Activated CD4-positive, alpha-beta T cell treated with anti-CD3 and anti-CD28 coated beads for 36 hours (primary cell): ENCODE measurements around the gene ANXA5. TPM values are rescaled to one million over a fixed set of nuclear protein-coding genes. Genes with fewer than 3 reads are reported as not detected.
A peak's percentile ranks its signal among the peaks of the same experiment; 100 is the strongest.

Experiments used
- ATAC-seq: fragments of 200-7000 bp; cut with Tn5 transposase; one replicate; pipeline ENCODE4 v1.10.0; 2021; ENCODE audit warnings: mild to moderate bottlenecking, moderate library complexity
- CTCF ChIA-PET: fragments of 350-600 bp; sonication (Branson Sonifier 250); formaldehyde crosslinking; loops from one replicate; lab custom pipeline; 2021; ENCODE audit warnings: antibody characterized with exemption; lab: Charles Lee
- POLR2A ChIA-PET: fragments of 350-600 bp; sonication (Branson Sonifier 250); formaldehyde crosslinking; loops from one replicate; lab custom pipeline; 2021; ENCODE audit warnings: antibody characterized with exemption, inconsistent platforms; lab: Charles Lee
- DNase-seq: peaks from one replicate; pipeline ENCODE4 v3.0.0-alpha.2; 2020
- H3K27ac Mint-ChIP-seq: one replicate; pipeline ENCODE4 v1.8.0; 2021; ENCODE audit warnings: mixed read lengths
- H3K27me3 Mint-ChIP-seq: one replicate; pipeline ENCODE4 v1.8.0; 2021; ENCODE audit warnings: mixed read lengths
- H3K36me3 Mint-ChIP-seq: one replicate; pipeline ENCODE4 v1.8.0; 2021; ENCODE audit warnings: low read depth, mixed read lengths
- H3K4me1 Mint-ChIP-seq: one replicate; pipeline ENCODE4 v1.8.0; 2021; ENCODE audit warnings: mixed read lengths
- H3K4me3 Mint-ChIP-seq: one replicate; pipeline ENCODE4 v1.8.0; 2021; ENCODE audit warnings: mild to moderate bottlenecking, moderate library complexity, mixed read lengths
- H3K9me3 Mint-ChIP-seq: one replicate; pipeline ENCODE4 v1.8.0; 2021; ENCODE audit warnings: low read depth, mixed read lengths
- intact Hi-C, 2 experiments: fragments of 100-400 bp; cut with DNase I in 1 of 2; cut with micrococcal nuclease in 1 of 2; formaldehyde crosslinking; loops; one replicate each; pipeline versions ENCODE4 v1.14.2 to v1.15.1; 2022 to 2024; cut with DNase I, micrococcal nuclease
- total RNA-seq, 2 experiments: library from RNA; stranded (reverse); gene quantifications; one replicate each; pipeline ENCODE4 v1.2.3, GENCODE V29; 2021

ANXA5 gene
- total RNA-seq, 2 experiments from 2014 or later = 105 to 117 TPM

GRCh38 chr4:121711263-121712000, 14.7 kb upstream of the ANXA5 start:
- intact Hi-C loops = loop anchor here in 1 of 2 experiments (2.0 kb wide), 1 partner anchor 15 kb away; the partner anchor contains the start of gene ANXA5
- Mint-ChIP-seq H3K4me3 (no peak overlapping the region), H3K27ac (no peak overlapping the region), H3K4me1 (peaks cover 29% of the 10 kb centered on the region), H3K36me3 (no peaks in the 10 kb centered on the region), H3K9me3 (no peaks in the 10 kb centered on the region), H3K27me3 (peaks cover 40% of the 10 kb centered on the region)
- DNase-seq (peak; percentile 74), ATAC-seq (peak; percentile 40)
- POLR2A ChIA-PET = no interaction called here
- CTCF ChIA-PET = interaction anchor here (1.1 to 1.4 kb wide), 2 partner anchors 10 to 44 kb away, joined by 3 to 4 read pairs; no protein-coding TSS in a partner anchor

DNA sequence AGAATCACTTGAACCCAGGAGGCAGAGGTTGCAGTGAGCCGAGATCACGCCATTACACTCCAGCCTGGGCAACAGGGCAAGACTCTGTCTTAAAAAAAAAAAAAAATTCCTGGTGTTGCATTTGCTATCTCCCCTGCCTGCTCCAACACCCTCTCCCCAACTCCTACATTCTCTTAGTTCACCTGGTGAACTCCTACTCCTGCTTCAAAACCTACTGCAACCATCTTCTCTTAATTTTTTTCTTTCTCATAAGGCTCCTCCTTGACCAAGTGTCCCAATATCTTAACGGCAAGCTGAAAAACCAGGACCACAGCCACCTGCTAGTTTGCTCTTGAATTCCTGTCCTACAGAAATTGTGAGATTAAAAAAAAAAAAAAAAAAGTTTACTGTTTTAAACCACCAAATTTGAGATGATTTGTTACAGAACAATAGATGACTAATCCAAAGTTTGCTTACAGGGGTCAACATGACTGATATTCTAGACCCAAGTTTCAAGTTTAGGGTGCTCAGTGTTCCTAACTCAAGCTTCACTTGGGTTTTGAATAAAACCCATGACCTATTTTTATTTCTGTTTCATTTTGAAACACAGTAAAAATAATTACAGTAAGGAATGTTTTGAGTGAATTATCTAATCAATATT, 13.1 kb upstream of the ANXA5 start:
- no peak for DNase-seq
- H3K27me3 Mint-ChIP-seq = peaks cover 36% of the 10 kb centered on the region
- ATAC-seq = no peak
- intact Hi-C loops = loop anchor here (2.0 to 5.0 kb wide), 2 partner anchors 13 to 453 kb away; partner anchors contain the start of gene ANXA5 (in 1 of the 2)
- ChIA-PET POLR2A (no interaction called here), CTCF (interaction anchor here (0.8 kb wide), 1 partner anchor 160 kb away, joined by 3 read pairs; the partner anchor contains the start of gene BBS7)
- H3K4me3 Mint-ChIP-seq = no peak overlapping the region
- no peaks in the 10 kb centered on the region for H3K9me3 Mint-ChIP-seq
- no peak overlapping the region for H3K27ac Mint-ChIP-seq
- H3K4me1 Mint-ChIP-seq = peaks cover 31% of the 10 kb centered on the region
- no peaks in the 10 kb centered on the region for H3K36me3 Mint-ChIP-seq

DNA sequence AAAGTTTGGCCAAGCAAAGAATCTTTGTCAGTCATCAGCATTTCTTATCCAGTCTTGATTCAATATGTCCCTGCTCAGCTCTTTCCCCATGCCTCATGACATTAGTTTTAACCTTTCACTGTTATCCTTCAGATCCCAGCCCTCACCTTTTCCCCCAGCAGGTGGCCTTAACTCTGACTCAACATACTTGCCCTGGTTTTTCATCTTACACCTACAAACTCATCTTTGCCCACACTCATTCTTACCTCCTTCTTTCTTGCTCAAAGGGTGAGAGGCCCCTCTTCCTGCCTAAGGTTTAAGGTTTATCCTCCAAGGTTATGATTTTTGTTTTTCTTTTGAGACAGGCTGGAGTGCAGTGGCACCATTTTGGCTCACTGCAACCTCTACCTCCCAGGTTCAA, 10.6 kb upstream of the ANXA5 start:
- Mint-ChIP-seq H3K27ac (peak overlapping the region; percentile 83), H3K36me3 (no peaks in the 10 kb centered on the region), H3K9me3 (no peaks in the 10 kb centered on the region), H3K27me3 (peaks cover 34% of the 10 kb centered on the region), H3K4me1 (peaks cover 31% of the 10 kb centered on the region), H3K4me3 (no peak overlapping the region)
- intact Hi-C loops = loop anchor here (1.0 to 5.0 kb wide), 3 partner anchors 19 to 451 kb away; no protein-coding TSS in a partner anchor
- peak; percentile 57 for ATAC-seq
- ChIA-PET CTCF (interaction anchor here (1.3 to 2.1 kb wide), 2 partner anchors 9 to 11 kb away, joined by 5 to 7 read pairs; no protein-coding TSS in a partner anchor), POLR2A (no interaction called here)
- peak; percentile 42 for DNase-seq

GRCh38 chr4:121706595-121707021, 9.8 kb upstream of the ANXA5 start:
- intact Hi-C loops = loop anchor here (1.0 to 5.0 kb wide), 4 partner anchors 9 to 450 kb away; no protein-coding TSS in a partner anchor
- Mint-ChIP-seq H3K27ac (peak overlapping the region; percentile 83), H3K27me3 (peaks cover 32% of the 10 kb centered on the region), H3K9me3 (no peaks in the 10 kb centered on the region), H3K4me3 (peak overlapping the region; percentile 4), H3K4me1 (peaks cover 26% of the 10 kb centered on the region), H3K36me3 (no peaks in the 10 kb centered on the region)
- ChIA-PET CTCF (no interaction called here), POLR2A (interaction anchor here (0.5 kb wide), 1 partner anchor 115 kb away, joined by 5 read pairs; no protein-coding TSS in a partner anchor)
- peak; percentile 94 for ATAC-seq
- DNase-seq = peak; percentile 78

- POLR2A ChIA-PET = no interaction called here
- H3K9me3 Mint-ChIP-seq = no peaks in the 10 kb centered on the region
- no peak overlapping the region for H3K27ac Mint-ChIP-seq
- ATAC-seq (no peak), DNase-seq (no peak)
- CTCF ChIA-PET = no interaction called here
- intact Hi-C loops = loop anchor here in 1 of 2 experiments (5.0 kb wide), 1 partner anchor 448 kb away; no protein-coding TSS in a partner anchor
- H3K27me3 Mint-ChIP-seq = peaks cover 31% of the 10 kb centered on the region
- no peaks in the 10 kb centered on the region for H3K36me3 Mint-ChIP-seq
- H3K4me3 Mint-ChIP-seq = no peak overlapping the region
- H3K4me1 Mint-ChIP-seq = peaks cover 20% of the 10 kb centered on the region
These were observed 8.7 kb upstream of the ANXA5 start for GRCh38 chr4:121705521-121705920.

DNA sequence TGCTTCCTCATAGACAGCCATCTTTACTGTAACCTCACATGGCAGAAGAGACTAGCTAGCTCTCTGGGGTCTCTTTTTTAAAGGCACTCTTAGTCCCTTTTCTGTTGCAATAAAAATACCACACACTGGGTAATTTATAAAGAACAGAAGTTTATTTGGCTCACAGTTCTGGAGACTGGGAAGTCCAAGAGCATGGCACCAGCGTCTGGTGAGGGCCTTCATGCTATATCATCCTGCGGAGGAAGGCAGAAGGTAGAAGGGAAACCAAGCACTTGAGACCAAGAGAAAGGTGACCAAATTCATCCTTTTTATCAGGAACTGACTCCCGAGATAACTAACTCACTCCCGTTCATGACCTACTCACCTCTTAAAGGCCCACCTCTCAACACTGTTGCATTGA, 5.4 kb upstream of the ANXA5 start:
- Mint-ChIP-seq H3K4me1 (peaks cover 18% of the 10 kb centered on the region), H3K27ac (no peak overlapping the region), H3K9me3 (no peaks in the 10 kb centered on the region), H3K36me3 (no peaks in the 10 kb centered on the region), H3K27me3 (peaks cover 41% of the 10 kb centered on the region), H3K4me3 (no peak overlapping the region)
- POLR2A ChIA-PET = no interaction called here
- intact Hi-C loops = no loop called here
- ATAC-seq = no peak
- CTCF ChIA-PET = interaction anchor here (0.6 kb wide), 1 partner anchor 417 kb away, joined by 3 read pairs; no protein-coding TSS in a partner anchor
- DNase-seq = no peak

GRCh38 chr4:121701263-121701662, 4.5 kb upstream of the ANXA5 start:
- DNase-seq (no peak), ATAC-seq (no peak)
- Mint-ChIP-seq H3K4me3 (no peak overlapping the region), H3K36me3 (no peaks in the 10 kb centered on the region), H3K27ac (no peak overlapping the region), H3K9me3 (no peaks in the 10 kb centered on the region), H3K4me1 (peaks cover 10% of the 10 kb centered on the region), H3K27me3 (peaks cover 39% of the 10 kb centered on the region)
- POLR2A ChIA-PET = no interaction called here
- CTCF ChIA-PET = no interaction called here
- intact Hi-C loops = no loop called here

DNA sequence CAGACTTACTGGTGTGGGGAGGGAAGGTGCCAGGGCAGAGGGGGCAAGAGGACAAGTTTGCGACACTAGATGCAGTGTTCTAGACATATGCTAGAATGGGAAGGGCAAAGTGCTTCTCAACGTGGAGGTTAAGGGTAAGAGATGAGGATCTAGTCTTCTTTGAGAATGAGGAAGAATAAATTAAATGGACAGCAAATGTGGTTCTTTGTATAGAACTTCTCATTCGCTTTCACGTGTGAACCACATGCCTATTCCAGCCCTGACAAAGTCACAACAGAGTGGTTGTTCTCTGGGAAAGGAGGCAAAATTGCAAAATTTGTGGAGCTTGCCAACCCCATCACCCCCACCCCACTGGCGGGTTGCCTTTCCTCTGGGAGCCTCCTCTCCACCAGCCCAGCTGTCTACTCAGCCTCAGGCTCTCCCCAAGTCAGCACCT, 1.5 kb upstream of the ANXA5 start:
- intact Hi-C loops = loop anchor here (5.0 kb wide), 2 partner anchors 124 to 1699 kb away; partner anchors contain the start of genes CCNA2 (in 1 of the 2) and SPRY1 (in 1 of the 2)
- no peak for DNase-seq
- ChIA-PET CTCF (interaction anchor here (1.3 kb wide), 1 partner anchor 10 kb away, joined by 5 read pairs; no protein-coding TSS in a partner anchor), POLR2A (interaction anchor here (0.6 kb wide), 1 partner anchor 907 kb away, joined by 3 read pairs; no protein-coding TSS in a partner anchor)
- Mint-ChIP-seq H3K27me3 (peaks cover 29% of the 10 kb centered on the region), H3K4me1 (peaks cover 28% of the 10 kb centered on the region), H3K27ac (no peak overlapping the region), H3K4me3 (no peak overlapping the region), H3K9me3 (no peaks in the 10 kb centered on the region), H3K36me3 (peaks cover 2% of the 10 kb centered on the region)
- no peak for ATAC-seq

- intact Hi-C loops = loop anchor here (1.0 to 5.0 kb wide), 7 partner anchors 9 to 1700 kb away; partner anchors contain the start of genes BBS7 (in 1 of the 2), CCNA2 (in 1 of the 2), EXOSC9 (in 1 of the 2) and SPRY1 (in 1 of the 2)
- H3K27me3 Mint-ChIP-seq = peaks cover 29% of the 10 kb centered on the region
- ChIA-PET CTCF (interaction anchor here (1.8 kb wide), 1 partner anchor 39 kb away, joined by 6 read pairs; no protein-coding TSS in a partner anchor), POLR2A (no interaction called here)
- peak overlapping the region; percentile 95 for H3K4me3 Mint-ChIP-seq
- DNase-seq (peak; percentile 13), ATAC-seq (no peak)
- H3K27ac Mint-ChIP-seq = peak overlapping the region; percentile 78
- H3K4me1 Mint-ChIP-seq = peaks cover 34% of the 10 kb centered on the region
- no peaks in the 10 kb centered on the region for H3K9me3 Mint-ChIP-seq
- H3K36me3 Mint-ChIP-seq = peaks cover 5% of the 10 kb centered on the region
These were observed 784 bp upstream of the ANXA5 start for GRCh38 chr4:121697564-121697963.

DNA sequence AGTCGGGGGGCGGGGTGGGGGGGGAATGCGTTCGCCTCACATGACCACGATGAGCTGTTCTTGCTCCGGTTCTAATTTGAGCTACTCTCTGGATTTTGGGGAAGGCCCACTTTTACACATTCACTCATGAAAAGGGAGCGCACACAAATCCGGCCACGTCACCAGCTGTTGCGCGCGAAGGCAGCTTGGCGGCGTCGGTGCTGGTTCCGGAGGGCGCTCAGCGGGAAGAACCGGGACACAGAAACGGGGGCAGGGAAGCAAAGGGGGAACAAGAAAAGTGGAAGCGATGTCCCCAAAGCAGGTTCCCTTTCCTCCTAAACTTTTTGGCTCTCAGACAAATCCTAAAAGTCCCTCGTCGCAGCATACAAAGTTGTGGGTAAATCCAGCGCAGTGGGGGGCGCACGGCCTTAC, 605 bp downstream of the ANXA5 start:
- Mint-ChIP-seq H3K27me3 (peaks cover 23% of the 10 kb centered on the region), H3K27ac (peak overlapping the region; percentile 99), H3K4me3 (peak overlapping the region; percentile 95), H3K36me3 (peaks cover 5% of the 10 kb centered on the region), H3K9me3 (no peaks in the 10 kb centered on the region), H3K4me1 (peaks cover 42% of the 10 kb centered on the region)
- intact Hi-C loops = loop anchor here (1.0 to 5.0 kb wide), 8 partner anchors 15 to 1701 kb away; partner anchors contain the start of genes CCNA2 (in 2 of the 2), EXOSC9 (in 2 of the 2), BBS7 (in 1 of the 2) and SPRY1 (in 1 of the 2)
- peak; percentile 85 for DNase-seq
- ChIA-PET POLR2A (interaction anchor here (0.6 to 0.7 kb wide), 2 partner anchors 129 to 1235 kb away, joined by 3 read pairs; no protein-coding TSS in a partner anchor), CTCF (interaction anchor here (1.0 to 1.8 kb wide), 3 partner anchors 11 to 41 kb away, joined by 3 to 7 read pairs (median 6); no protein-coding TSS in a partner anchor)
- peak; percentile 69 for ATAC-seq
